Activated CD4-positive, alpha-beta T cell treated with anti-CD3 and anti-CD28 coated beads, Interleukin-2, amount 50 U/mL, for 24 hours (primary cell): ENCODE measurements around the gene PSMD6.

Source experiments
- DNase-seq, 2 donors: peaks; one replicate each; pipeline ENCODE4 v3.0.0-alpha.2; 2020; ENCODE audit warnings: low read depth in 1 of 2, low spot score in 1 of 2

PSMD6 gene

DNA sequence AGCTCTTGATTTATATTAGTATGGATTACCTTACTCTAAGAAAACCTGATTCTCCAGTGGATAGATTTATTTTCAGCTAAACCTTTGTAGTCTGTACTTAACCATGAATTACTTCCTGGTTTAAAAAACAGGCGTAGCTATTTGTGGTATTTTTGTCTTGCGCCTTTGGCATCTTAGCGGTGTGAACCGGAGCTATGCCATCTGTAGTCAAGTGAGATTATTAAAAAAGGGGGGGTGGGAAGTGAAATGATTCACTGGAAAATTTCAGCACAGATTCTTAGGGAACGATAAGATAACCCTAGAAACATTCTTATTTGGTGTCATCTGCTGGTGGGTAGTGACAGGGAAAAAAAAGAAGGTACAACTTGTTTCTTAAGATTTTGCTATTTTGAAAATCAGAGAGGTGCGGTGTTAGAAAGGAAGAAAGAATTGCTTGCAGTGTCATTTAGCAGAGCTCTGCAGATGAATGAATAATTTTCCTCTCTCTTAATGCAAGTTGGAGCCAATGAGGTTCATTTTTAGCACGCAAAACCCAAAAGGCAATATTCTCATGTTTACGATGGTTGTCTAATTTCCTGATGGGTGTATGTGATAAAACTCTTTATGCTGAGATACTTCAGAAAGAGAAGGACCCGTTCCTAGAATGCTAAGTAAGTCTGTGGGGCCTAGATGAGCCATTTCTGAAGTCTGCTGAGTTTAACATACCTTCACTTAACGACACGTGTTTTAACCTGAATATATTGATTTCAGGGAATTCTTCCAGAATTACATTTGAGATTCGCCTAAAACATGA is 44.0 kb downstream of the PSMD6 start:
- DNase-seq = no peak

DNA sequence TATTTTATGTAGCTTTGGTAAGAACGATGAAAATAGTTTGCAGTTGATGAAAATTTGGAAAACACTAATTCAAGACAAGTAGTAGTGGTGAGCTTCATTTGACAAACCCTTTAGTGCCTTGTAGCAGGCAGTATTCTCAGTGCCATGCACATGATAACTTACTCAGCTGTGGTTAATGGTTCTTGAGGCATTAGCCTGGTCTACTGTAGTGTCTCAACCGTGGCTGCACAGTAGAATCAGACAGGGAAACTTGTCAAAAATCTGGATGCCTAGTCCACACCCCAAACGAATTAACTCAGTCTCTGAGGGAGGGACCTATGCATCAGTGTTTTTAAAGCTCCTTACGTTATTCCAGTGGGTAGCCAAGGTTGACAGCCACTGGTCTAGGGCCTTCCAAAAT is 45.4 kb downstream of the PSMD6 start:
- DNase-seq = no peak

DNA sequence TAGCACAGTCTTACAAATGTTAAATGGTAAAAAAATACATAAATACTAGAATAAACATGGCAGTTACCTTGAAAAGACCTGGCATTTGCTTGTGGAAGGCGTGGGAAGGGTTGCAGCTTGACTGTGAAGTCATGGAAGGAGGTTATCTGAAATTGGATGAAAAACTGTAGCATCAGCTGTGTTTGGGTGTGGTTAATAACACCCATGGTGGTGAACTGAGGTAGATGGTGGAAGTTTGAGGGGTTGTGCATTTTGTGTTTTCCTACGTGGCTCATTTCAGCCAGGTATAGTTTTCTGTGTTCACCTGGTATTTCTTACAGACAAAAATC is 46.5 kb downstream of the PSMD6 start:
- DNase-seq = no peak

DNA sequence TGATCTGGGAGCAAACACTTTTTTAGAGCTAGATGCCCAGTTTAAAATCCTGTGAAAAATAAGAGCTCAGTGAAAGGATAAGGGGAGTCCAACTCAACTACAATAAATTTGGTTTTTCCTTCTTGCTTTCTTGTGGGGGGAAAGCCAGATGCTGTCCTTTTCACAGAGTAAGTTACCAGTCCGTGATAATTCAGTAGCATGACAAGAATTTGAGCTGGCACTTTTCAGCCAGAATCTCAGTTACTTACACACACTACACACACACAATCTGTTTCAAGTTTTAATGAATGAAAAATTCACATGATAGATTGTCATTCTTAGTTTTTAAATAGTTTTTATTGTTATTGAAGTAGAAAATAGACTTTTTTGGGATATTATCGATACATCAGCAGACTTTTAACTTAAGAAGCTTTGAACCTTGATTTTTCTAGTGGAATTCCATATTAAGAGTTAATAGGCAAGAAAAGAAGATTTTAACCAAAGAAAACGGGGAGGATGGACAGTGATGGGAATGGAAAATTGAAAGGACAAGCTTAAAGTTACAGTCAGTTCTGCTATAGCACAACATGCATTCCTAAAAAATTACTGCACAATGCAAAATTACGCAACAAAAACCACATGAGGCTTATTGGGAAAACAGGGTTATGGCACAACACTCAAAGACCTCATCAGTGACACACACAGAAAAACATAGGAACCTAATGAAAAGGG is 47.0 kb downstream of the PSMD6 start:
- no peak for DNase-seq

DNA sequence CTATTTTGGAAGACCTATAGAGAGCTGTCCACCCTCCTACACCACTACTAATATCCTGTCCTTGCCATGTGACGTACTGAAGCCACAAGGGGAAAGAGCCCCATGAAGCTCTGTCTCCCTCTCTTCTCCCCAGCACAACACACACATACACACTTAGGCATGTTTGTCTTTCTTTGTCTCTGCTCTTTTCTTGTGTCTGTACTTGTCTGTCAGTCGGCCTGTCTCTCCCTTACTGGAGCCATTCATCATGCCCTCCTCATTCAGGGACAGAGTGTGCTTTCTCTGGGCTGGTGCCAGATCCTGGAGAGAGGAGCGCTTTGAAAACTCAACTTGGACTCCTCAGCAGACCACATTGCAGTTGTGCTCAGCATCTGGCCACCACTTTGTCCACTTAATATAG is 47.6 kb downstream of the PSMD6 start:
- DNase-seq = no peak

DNA sequence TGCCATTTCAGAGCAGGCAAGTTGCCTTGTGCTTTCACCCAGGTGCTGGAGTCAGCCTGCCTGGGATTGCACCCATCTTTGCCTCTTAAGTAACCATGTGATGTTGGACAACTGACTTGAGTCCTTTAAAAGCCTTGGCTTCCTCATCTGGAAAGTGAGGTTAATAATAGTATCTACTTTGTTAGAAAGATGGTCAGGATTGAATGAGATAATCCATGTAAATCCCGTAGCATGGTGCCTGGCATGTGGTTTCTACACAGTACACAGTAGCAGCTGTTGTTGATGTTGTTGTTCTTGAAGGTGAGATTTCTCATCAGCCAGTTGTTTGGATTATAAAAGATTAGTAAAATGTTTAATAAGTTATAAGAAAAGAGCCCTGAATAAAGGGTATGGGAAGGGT is 48.8 kb downstream of the PSMD6 start:
- no peak for DNase-seq

DNA sequence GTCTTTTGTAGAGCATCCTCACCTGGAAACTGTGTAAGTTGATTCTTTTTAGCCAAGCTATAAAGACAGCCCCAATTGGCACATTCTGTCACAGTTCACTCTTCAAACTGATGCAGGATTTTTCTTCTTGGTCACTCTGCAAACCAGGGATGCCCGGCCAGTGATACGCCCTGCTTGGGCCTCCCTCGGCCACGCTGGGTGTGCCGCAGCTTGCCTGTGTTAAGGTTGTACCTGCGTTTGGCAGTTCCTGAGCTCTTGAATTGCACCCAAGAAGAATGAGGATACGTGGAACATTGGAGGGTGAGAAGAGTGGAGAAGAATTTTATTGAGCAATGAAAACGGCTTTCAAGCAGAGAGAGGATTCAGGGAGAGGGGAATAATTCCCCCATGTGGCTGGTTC is 49.9 kb downstream of the PSMD6 start:
- no peak for DNase-seq

DNA sequence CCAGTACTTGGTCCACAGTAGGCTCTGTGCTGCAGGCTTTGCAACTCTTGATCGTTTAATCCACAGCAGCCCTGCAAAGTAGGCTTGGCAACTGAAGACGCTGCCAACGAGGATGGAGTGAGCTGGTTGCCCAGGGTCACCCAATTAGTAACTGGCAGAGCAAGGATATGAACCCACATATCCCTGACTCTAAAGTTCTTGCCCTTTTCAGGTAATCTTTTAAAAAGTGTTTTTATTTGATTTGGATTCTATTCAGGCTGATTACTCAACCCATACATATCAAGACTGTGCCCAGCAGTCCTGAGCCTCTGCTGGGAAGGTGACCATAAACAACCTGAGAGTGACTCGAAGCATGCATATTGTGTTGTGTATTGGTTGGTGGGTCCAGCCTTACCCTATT is 50.3 kb downstream of the PSMD6 start:
- no peak for DNase-seq

DNA sequence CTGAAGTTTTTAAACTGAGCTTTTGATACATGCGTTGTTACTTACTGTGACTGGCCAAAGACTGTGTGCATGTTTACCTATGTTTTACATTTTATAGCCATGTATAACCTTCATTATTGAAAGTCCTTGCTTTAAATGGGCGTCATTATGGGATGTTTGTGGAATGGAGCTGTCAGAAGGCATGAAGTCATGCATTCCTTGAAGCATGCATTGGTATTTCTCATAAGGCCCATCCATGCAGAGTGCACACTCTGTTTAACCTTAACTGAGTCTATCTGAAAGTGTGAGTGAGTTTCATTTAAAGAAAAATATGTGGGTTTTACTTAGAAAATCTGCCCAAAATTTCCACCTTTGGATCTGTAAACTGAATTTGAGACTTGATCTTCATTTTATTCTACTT is 51.1 kb downstream of the PSMD6 start:
- no peak for DNase-seq

DNA sequence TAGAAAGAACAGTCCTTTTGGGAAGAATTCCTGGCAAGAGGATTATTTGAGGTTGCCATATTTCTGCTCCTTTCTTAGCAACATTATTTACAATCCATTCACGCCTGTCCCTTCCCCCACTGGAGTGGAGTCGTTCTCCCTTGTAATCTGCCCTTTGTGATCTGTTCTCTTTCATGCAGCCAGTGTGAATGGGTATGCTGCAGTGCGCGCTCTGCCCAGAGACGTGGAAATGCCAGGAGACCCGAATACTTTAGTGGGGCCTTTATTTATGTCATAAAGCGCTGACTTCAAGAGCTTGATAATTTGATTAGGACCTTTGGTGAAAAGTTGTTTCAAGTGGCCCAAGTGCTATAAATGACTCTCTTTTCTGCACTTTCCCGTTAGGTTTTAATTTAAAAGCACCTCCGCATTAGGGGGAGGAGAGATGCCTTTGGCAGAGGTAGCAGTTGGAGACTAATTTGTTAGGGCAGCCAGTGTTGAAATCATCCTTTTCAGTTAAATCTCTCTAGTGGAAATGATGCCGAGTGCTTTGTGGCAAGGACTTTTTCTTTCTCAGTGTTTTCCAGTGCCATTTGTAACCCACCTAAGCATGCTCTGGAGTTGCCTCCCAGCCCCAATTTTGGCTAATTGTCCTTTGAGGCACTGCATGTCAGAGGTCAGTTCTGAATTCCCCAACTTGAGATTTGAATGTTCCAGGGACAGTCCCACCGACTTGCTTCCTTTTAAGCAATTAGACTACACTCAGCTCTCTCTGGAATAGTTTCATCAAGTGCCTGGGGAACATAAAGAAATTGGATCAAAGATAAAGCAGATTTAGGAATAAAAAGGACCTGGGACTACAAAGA is 52.4 kb downstream of the PSMD6 start:
- no peak for DNase-seq

DNA sequence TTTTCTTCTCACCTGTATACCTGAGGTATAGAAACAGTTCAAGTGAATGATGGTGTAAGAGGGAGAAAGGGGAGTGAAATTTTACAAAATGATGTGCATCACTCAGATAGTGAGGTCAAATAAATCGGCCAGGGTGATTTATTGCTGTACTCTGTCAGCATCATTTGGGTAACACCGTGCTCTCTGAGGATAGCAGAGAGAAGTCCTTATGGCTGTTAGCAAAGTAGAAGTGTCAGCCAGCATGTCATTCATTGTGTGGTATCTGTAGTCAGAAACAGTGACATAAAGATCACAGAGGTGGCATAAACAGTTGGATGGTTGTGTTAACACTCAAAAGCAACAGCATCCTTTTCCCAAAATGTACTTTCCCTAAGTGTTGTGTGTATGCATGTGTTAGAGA is 53.4 kb downstream of the PSMD6 start:
- no peak for DNase-seq

DNA sequence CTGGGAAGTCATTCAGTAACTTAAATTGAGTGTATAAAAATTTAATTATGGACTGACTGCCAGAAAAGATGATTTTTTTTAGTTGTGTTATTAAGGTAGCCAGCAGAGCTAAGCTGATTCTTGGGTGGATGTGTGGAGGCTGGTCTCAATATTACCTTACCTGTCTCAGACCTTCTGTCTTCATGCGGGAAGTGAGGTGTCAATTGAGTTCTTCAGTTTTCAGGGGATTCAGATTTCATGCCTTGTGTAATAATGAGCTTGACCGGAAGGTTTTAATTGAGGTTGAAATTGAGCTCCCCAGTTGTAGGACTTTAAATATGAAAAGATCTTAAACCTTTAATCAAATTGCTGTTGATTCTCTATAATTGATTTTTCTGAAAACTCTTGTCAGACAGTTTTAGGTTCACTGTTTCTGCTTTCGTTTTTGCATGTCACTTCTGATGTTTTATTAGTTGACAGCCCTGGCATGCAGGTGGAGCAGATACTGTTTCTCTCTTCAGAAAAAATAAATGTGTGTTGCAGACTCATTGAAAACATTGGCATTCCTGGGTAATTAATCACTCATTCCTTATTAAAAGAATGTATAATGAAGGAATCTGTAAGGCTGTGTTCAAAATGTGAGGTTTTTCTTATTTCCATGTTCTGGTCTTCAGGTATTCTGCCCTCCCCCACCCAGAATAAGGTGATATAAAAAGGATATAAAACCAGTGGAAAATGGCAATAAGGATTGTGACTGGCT is 54.5 kb downstream of the PSMD6 start:
- DNase-seq = no peak

DNA sequence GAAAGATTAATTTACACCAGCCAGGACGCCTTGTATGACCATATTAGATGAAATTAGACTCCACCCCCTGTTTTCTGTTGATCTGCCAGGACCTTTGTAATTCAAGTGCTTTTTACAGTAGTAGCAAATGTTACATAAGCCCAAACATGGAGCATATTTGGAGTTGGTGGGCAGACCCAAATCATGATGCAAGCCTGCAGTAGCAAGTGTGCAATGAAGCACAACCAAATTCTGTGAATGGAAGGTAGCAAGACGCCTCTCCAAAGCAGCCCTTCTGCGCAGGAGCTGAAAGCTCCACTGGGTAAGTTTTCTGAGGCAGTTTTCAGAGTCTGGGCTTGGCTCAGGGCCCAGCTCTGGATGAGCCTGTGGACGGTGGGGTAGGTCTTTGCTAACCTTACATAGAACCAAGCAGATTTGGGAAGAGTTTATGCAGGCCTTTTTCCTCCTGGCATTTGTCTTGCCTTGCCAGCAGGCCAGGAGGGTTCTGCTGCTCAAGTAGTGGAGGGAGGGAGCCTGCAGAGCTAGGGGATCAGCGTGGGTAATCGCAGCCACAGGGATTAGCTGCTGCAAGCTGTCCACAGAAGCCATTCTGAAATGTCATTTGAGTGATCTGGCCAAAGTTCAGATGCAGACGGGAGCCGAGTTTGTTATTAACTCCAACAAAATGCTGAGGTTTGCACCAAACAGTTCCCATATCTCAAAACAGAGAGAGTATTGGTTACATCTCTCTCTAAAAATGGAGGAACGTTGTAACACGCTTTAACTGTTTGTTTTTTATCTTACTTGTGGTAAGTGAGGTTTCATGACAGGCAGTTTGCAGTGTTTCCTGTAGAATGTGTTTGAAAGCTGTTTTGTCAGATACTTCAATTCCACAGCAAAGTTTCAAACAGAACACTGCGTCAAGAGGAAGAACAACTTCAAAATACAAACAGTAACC is 55.4 kb downstream of the PSMD6 start:
- DNase-seq = peak in 1 of 2 donors; percentile 25

DNA sequence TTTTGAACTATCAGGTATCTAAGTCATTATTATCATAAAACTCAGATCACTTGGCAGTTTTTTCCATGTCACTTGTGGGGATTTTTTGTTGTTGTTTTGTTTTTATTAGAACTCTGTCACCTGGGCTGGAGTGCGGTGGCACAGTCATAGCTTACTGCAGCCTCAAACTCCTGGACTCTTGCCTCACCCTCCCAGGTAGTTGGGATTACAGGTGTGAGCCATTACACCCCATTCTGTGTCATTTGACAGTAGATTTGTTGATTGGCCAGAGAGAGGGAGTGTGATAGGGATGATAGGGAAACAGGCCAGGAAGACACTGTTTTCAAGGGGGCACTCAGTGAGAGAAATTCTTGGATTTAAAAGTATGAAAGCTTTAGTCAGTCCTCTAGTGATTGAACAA is 56.4 kb downstream of the PSMD6 start:
- no peak for DNase-seq

DNA sequence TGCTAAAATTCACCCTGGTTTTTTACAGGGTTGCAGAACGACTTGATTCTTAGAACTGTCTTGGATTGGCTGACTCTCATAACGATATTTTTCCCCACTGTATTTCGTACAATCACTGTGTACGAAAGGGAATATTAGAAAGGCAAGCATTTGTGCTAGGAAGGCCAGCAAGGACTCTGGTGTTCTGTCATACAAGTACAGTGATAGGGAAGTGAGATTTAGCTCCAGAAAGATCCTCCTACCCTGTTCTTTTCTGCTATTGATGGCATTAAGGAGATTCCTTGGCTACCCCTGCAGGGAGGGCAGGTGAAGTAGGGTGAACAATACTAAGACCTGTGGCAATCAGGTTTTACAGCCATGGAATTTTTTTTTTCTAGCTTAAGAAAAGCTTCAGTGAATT is 57.3 kb downstream of the PSMD6 start:
- DNase-seq = no peak

DNA sequence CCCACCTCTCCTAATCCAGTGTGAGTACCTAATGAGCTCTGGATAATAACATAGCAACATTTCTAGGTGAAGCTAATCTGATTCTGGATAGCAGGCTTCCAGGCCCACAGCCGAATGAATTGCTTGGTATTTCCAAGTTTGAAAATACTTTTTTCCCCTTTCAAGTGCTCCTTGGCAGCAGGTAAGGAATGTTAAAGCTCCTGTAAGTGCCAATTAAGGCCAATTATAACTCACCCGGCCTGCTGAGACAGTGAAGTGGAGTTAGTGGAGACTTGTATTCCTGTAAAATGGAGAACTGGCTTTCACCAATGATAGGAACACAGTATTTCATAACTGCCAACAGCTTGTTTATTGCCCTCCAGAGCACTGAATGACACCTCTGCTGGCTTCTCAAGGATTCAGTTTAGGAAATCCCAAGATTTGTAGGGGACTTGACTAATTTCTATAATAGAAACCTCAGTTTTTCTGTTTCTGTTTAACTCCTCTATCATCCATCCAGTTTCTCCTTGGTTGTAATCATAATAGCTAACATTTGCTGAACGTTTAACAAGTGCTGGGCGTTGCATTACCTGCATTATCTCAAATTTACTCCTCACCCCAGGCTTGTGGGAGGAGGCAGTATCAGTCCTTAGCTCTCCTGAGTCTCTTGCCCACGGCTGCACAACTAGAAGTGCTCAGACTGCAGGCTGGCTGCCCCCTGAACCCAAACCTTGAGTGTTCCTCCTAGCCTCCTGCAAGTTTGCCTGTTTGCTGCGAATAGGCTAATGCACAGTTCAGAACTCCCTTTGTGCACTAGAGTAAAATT is 58.4 kb downstream of the PSMD6 start:
- no peak for DNase-seq

DNA sequence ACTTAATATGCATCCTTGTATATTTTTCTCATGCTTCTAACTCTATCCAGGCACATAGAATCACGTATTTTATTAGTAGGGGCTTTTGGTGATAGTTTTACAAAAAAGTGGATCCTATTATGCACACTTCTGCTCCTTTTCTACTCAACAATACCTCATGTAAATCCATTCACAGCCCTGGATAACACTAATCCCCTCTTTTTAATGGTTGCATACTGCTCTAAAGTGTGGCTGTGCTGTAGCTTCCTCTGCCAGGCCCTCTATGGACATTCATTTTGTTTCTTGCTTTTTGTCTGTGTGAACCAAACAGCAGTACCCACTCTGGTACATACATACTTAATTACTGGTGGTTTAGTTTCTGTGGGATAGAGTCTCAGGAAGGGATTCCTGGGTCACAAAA is 59.8 kb downstream of the PSMD6 start:
- no peak for DNase-seq

DNA sequence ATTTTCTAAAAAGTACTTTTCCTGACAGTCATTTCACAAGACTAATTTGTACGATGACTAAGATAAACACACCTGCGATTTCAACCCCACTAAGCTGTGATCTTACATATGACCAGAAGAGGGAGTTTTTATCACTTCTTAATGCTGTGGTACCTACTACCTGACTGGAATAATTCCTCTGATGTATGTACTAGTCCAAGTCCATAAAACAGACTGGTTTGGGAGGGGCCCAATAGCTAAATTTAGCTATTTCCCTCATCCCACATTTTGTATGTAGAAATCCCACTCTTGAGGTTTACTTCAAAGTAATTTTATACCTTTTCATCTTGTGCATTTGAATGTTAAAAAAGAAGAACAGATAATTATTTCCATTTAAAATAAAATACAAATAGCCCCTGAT is 61.4 kb downstream of the PSMD6 start:
- peak in 1 of 2 donors; percentile 22 for DNase-seq
